GM12878 (cell line): Measurements from ENCODE around the gene CDCA7. TPM values are rescaled to one million over a fixed set of nuclear protein-coding genes. Genes with fewer than 3 reads are reported as not detected.

Source experiments
- KDM1A ChIP-seq: fragments of 200-600 bp; sonication (generic); IDR thresholded peaks from 2 replicates; pipeline ENCODE4 v1.6.1; 2016; ENCODE audit warnings: borderline replicate concordance
- MEF2A ChIP-seq: IDR thresholded peaks from 2 replicates; pipeline ENCODE4 v1.6.1; 2011; ENCODE audit warnings: low read depth, mild to moderate bottlenecking, low read length, moderate library complexity; ENCODE audit not compliant: insufficient read depth
- STAT3 ChIP-seq: IDR thresholded peaks from 2 replicates; pipeline ENCODE4 v1.6.1; 2011; ENCODE audit warnings: low read depth, low read length, improper control_type of control experiment
- TAF1 ChIP-seq: IDR thresholded peaks from 2 replicates; pipeline ENCODE4 v1.6.1; 2011; ENCODE audit warnings: mild to moderate bottlenecking, low read depth, low read length, borderline replicate concordance
- polyA plus RNA-seq, 11 experiments: library from polyadenylated mRNA; depleted of rRNA in 4 of 11; unstranded in 6 of 11; stranded (reverse) in 5 of 11; fragments of >200 nt; fragmentation: Nextera tagmentation in 4 of 11; fragmentation: Illumina TruSeq in 1 of 11; extraction: Ambion mirVana in 4 of 11; extraction: Trizol in 1 of 11; gene quantifications; 1 replicate in 1 of 11; 2 replicates in 10 of 11; pipeline versions ENCODE4 v1.2.1 to v1.2.3, GENCODE V29; 2011 to 2016; ENCODE audit warnings: inconsistent platforms in 2 of 11, missing spikeins in 2 of 11, low read depth in 1 of 11
- total RNA-seq, 4 experiments: library from RNA; depleted of rRNA in 3 of 4; stranded (reverse); fragments of >200 nt in 3 of 4; fragmentation: Illumina TruSeq in 1 of 4; extraction: Trizol in 1 of 4; gene quantifications; 2 replicates each; pipeline versions ENCODE4 v1.2.1 to v1.2.3, GENCODE V29; 2013 to 2021
- TF ChIP-seq, protein P1 (sequence below): fragments of 450-650 bp; IDR thresholded peaks from 2 replicates; pipeline ENCODE4 v1.6.1; 2017; ENCODE audit warnings: mild to moderate bottlenecking, moderate library complexity
- TF ChIP-seq, protein P2 (sequence below): fragments of 450-650 bp; IDR thresholded peaks from 2 replicates; pipeline ENCODE4 v1.6.1; 2017; ENCODE audit warnings: borderline replicate concordance
- TF ChIP-seq, protein P3 (sequence below): fragments of 450-650 bp; IDR thresholded peaks from 2 replicates; pipeline ENCODE4 v1.6.1; 2017; ENCODE audit warnings: mild to moderate bottlenecking

The CDCA7 gene
- total and polyA plus RNA-seq, 10 of the 15 experiments (the other 5 are each of a cell fraction or from before 2014, with no cell fraction given): 23.5 to 71.3 (median 40.8) TPM

DNA sequence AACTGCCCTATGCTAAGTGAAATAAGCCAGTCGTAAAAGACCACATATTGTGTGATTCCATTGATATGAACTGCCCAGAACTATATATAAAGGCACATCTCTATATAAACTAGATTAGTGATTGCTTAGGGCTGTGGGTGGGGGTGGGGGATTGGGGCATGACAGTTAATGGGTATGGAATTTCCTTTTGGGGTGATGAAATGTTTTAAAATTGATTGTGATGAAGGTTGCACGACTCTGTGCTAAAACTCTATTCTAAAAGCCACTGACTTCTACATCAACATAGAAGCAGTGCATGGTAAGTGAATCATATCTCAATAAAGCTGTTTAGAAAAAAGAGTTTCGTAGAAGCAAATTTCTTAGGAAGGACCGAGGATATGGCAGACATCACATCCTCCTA, 53.0 kb downstream of the CDCA7 start (continued):
- TF ChIP-seq, protein P1, sequence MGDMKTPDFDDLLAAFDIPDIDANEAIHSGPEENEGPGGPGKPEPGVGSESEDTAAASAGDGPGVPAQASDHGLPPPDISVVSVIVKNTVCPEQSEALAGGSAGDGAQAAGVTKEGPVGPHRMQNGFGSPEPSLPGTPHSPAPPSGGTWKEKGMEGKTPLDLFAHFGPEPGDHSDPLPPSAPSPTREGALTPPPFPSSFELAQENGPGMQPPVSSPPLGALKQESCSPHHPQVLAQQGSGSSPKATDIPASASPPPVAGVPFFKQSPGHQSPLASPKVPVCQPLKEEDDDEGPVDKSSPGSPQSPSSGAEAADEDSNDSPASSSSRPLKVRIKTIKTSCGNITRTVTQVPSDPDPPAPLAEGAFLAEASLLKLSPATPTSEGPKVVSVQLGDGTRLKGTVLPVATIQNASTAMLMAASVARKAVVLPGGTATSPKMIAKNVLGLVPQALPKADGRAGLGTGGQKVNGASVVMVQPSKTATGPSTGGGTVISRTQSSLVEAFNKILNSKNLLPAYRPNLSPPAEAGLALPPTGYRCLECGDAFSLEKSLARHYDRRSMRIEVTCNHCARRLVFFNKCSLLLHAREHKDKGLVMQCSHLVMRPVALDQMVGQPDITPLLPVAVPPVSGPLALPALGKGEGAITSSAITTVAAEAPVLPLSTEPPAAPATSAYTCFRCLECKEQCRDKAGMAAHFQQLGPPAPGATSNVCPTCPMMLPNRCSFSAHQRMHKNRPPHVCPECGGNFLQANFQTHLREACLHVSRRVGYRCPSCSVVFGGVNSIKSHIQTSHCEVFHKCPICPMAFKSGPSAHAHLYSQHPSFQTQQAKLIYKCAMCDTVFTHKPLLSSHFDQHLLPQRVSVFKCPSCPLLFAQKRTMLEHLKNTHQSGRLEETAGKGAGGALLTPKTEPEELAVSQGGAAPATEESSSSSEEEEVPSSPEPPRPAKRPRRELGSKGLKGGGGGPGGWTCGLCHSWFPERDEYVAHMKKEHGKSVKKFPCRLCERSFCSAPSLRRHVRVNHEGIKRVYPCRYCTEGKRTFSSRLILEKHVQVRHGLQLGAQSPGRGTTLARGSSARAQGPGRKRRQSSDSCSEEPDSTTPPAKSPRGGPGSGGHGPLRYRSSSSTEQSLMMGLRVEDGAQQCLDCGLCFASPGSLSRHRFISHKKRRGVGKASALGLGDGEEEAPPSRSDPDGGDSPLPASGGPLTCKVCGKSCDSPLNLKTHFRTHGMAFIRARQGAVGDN: no peak
- no peak for TF ChIP-seq TAF1
- TF ChIP-seq STAT3: no peak
- TF ChIP-seq, protein P2, sequence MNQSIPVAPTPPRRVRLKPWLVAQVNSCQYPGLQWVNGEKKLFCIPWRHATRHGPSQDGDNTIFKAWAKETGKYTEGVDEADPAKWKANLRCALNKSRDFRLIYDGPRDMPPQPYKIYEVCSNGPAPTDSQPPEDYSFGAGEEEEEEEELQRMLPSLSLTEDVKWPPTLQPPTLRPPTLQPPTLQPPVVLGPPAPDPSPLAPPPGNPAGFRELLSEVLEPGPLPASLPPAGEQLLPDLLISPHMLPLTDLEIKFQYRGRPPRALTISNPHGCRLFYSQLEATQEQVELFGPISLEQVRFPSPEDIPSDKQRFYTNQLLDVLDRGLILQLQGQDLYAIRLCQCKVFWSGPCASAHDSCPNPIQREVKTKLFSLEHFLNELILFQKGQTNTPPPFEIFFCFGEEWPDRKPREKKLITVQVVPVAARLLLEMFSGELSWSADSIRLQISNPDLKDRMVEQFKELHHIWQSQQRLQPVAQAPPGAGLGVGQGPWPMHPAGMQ: no peak
- no peak for TF ChIP-seq MEF2A
- no peak for TF ChIP-seq KDM1A
- TF ChIP-seq, protein P3, sequence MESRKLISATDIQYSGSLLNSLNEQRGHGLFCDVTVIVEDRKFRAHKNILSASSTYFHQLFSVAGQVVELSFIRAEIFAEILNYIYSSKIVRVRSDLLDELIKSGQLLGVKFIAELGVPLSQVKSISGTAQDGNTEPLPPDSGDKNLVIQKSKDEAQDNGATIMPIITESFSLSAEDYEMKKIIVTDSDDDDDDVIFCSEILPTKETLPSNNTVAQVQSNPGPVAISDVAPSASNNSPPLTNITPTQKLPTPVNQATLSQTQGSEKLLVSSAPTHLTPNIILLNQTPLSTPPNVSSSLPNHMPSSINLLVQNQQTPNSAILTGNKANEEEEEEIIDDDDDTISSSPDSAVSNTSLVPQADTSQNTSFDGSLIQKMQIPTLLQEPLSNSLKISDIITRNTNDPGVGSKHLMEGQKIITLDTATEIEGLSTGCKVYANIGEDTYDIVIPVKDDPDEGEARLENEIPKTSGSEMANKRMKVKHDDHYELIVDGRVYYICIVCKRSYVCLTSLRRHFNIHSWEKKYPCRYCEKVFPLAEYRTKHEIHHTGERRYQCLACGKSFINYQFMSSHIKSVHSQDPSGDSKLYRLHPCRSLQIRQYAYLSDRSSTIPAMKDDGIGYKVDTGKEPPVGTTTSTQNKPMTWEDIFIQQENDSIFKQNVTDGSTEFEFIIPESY: no peak
- TF ChIP-seq, all 136 proteins: peak for 0
